Esophagus squamous epithelium (tissue), 4 donors: Measurements from ENCODE around the gene CA9.

Experiments
- POLR2A ChIP-seq, 4 donors: fragments of 450-650 bp; IDR thresholded peaks; one replicate each; pipeline ENCODE4 v1.6.1; 2017; ENCODE audit warnings: antibody characterized with exemption in 4 of 4, mild to moderate bottlenecking in 4 of 4, moderate library complexity in 3 of 4
- TF ChIP-seq, protein P1 (sequence below), 6 experiments: fragments of 450-650 bp in 4 of 6; fragments of 200-600 bp in 2 of 6; sonication (generic) in 2 of 6; IDR thresholded peaks; one replicate each; pipeline ENCODE4 v1.5.1; 2016 to 2019; ENCODE audit warnings: antibody characterized with exemption in 6 of 6, mild to moderate bottlenecking in 4 of 6, moderate library complexity in 4 of 6

GRCh38 chr9:35675732-35676392 is 2.1 kb downstream of the CA9 start:
- TF ChIP-seq, protein P1, sequence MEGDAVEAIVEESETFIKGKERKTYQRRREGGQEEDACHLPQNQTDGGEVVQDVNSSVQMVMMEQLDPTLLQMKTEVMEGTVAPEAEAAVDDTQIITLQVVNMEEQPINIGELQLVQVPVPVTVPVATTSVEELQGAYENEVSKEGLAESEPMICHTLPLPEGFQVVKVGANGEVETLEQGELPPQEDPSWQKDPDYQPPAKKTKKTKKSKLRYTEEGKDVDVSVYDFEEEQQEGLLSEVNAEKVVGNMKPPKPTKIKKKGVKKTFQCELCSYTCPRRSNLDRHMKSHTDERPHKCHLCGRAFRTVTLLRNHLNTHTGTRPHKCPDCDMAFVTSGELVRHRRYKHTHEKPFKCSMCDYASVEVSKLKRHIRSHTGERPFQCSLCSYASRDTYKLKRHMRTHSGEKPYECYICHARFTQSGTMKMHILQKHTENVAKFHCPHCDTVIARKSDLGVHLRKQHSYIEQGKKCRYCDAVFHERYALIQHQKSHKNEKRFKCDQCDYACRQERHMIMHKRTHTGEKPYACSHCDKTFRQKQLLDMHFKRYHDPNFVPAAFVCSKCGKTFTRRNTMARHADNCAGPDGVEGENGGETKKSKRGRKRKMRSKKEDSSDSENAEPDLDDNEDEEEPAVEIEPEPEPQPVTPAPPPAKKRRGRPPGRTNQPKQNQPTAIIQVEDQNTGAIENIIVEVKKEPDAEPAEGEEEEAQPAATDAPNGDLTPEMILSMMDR (IDR thresholded peaks at IDR 0.05): no peak
- no peak for TF ChIP-seq POLR2A (IDR thresholded peaks at IDR 0.05)
